SH-SY5Y (cell line): ENCODE measurements around the gene PRKACB.

ENCODE experiments used
- GATA2 ChIP-seq: IDR thresholded peaks from 2 replicates; pipeline ENCODE4 v1.6.1; 2011; ENCODE audit warnings: mild to moderate bottlenecking, low read depth, low read length
- GATA3 ChIP-seq: IDR thresholded peaks from 2 replicates; pipeline ENCODE4 v1.6.1; 2011; ENCODE audit warnings: low read depth, mild to moderate bottlenecking, low read length, moderate library complexity

DNA sequence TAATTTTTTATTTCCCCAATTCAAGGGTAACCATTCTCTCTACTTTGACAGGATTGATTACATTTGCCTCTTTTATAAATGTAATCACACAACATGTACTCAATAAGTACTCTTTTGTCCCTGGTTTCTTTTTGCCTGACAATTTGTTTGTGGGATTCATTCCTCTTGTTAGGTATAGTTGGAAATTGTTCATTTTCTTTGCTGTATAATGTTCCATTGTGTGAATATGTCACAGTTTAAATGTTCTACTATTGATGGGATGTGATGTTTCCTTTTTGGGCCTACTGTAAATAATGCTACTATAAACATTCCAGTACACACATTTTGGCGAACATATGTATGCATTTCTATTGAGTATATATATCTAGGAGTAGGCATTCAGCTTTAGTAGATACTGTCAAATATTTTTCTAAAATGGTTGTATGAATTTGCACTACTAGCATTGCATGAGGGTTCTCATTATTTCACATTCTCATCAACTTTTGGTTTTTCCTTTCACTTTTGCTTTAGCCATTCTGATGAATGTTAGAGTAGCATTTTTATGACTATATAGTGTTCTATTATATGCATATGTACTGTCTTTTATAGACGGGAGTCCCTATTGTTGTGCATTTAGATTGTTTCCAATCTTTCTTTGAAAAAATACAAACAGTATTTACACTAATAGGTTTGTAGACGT is 35.0 kb upstream of the PRKACB start:
- TF ChIP-seq GATA2 (no peak), GATA3 (no peak)
